HG03139 (cell line): ENCODE measurements around the gene FAM118B.
"Not testable (repeated sequence)": the region's sequence is repeated elsewhere in the genome, so short reads cannot be mapped to it uniquely, and the experiment has no call there.

ENCODE experiments used
- ATAC-seq: cut with Tn5 transposase; IDR thresholded peaks from one replicate; pipeline ENCODE4 v1.9.1; 2021; ENCODE audit not compliant: unreplicated experiment

FAM118B gene

GRCh38 chr11:126216526-126217305, 5.1 kb downstream of the FAM118B start:
- no peak for ATAC-seq

GRCh38 chr11:126217491-126217890, 5.9 kb downstream of the FAM118B start:
- ATAC-seq: no peak

- ATAC-seq: no peak
These were observed 8.0 kb downstream of the FAM118B start for GRCh38 chr11:126219547-126219946.

- ATAC-seq: no peak
These were observed 13.2 kb downstream of the FAM118B start for GRCh38 chr11:126224647-126225294.

- ATAC-seq: no peak
These were observed 13.7 kb downstream of the FAM118B start for GRCh38 chr11:126225295-126225665.

- no peak for ATAC-seq
These were observed 14.9 kb downstream of the FAM118B start for GRCh38 chr11:126226334-126227084.

- ATAC-seq: no peak
These were observed 18.4 kb downstream of the FAM118B start for GRCh38 chr11:126229858-126230540.

GRCh38 chr11:126231725-126232459, 20.3 kb downstream of the FAM118B start:
- ATAC-seq: no peak

- ATAC-seq: no peak
These were observed 21.1 kb downstream of the FAM118B start for GRCh38 chr11:126232683-126233082.

- no peak for ATAC-seq
These were observed 21.8 kb downstream of the FAM118B start for GRCh38 chr11:126233391-126233790.

- ATAC-seq: no peak
These were observed 35.1 kb downstream of the FAM118B start for GRCh38 chr11:126246636-126247035.

- no peak for ATAC-seq
These were observed 41.7 kb downstream of the FAM118B start for GRCh38 chr11:126253265-126253664.

GRCh38 chr11:126254819-126255218, 43.2 kb downstream of the FAM118B start:
- no peak for ATAC-seq

GRCh38 chr11:126255507-126255906, 43.9 kb downstream of the FAM118B start:
- not testable (repeated sequence) for ATAC-seq

- no peak for ATAC-seq
These were observed 44.6 kb downstream of the FAM118B start for GRCh38 chr11:126256216-126256615.

GRCh38 chr11:126257144-126257543, 45.6 kb downstream of the FAM118B start:
- no peak for ATAC-seq

- no peak for ATAC-seq
These were observed 46.2 kb downstream of the FAM118B start for GRCh38 chr11:126257764-126258163.

GRCh38 chr11:126262216-126262615, 50.6 kb downstream of the FAM118B start:
- no peak for ATAC-seq

GRCh38 chr11:126263489-126263888, 51.9 kb downstream of the FAM118B start:
- no peak for ATAC-seq

- no peak for ATAC-seq
These were observed 54.2 kb downstream of the FAM118B start for GRCh38 chr11:126265811-126266210.

GRCh38 chr11:126267650-126268049, 56.1 kb downstream of the FAM118B start:
- ATAC-seq: no peak
